HEK293 (cell line): ENCODE results near the gene POP7.

Experiments used
- CTCF ChIA-PET: fragments of 350-600 bp; formaldehyde crosslinking; extraction: SDS; loops from one replicate; lab custom pipeline; 2021; ENCODE audit warnings: antibody characterized with exemption; lab: Yijun Ruan, JAX
- POLR2A ChIA-PET: fragments of 300-600 bp; formaldehyde crosslinking; extraction: SDS; loops from one replicate; lab custom pipeline; 2020; ENCODE audit warnings: antibody characterized with exemption, inconsistent platforms; lab: Yijun Ruan, JAX
- H3K27ac ChIP-seq: fragments of 200-500 bp; sonication (Bioruptor generic); 2 replicates; pipeline ENCODE4 v1.5.1; 2014; ENCODE audit warnings: low read depth, low read length, control low read depth, inconsistent platforms; ENCODE audit errors: extremely low read depth
- H3K36me3 ChIP-seq, 2 experiments: fragments of 200-500 bp in 1 of 2; sonication (Bioruptor generic) in 1 of 2; 1 replicate in 1 of 2; 2 replicates in 1 of 2; pipeline ENCODE4 v1.5.1; 2014 to 2017; ENCODE audit warnings: inconsistent platforms in 2 of 2, low read length in 2 of 2; ENCODE audit not compliant: control insufficient read depth in 2 of 2, insufficient read depth in 1 of 2
- H3K4me1 ChIP-seq: fragments of 200-500 bp; sonication (Bioruptor generic); 2 replicates; pipeline ENCODE4 v1.5.1; 2014; ENCODE audit warnings: mild to moderate bottlenecking, low read length, inconsistent platforms; ENCODE audit not compliant: control insufficient read depth, insufficient read depth
- H3K4me3 ChIP-seq: 2 replicates; pipeline ENCODE4 v1.5.1; 2011; ENCODE audit warnings: low read depth, mild to moderate bottlenecking, control low read depth, low read length, moderate library complexity
- H3K9me3 ChIP-seq: fragments of 200-500 bp; sonication (Bioruptor generic); 2 replicates; pipeline ENCODE4 v1.5.1; 2014; ENCODE audit warnings: low read depth, low read length, inconsistent platforms; ENCODE audit not compliant: control insufficient read depth, insufficient read depth
- GLIS2 ChIP-seq: fragments of 450-650 bp; formaldehyde crosslinking; IDR thresholded peaks from 2 replicates; pipeline ENCODE4 v1.5.1; 2016; ENCODE audit warnings: missing biosample characterization, missing genetic modification characterization
- HOXC10 ChIP-seq: sonication (generic); formaldehyde crosslinking; IDR thresholded peaks from 2 replicates; pipeline ENCODE4 v1.8.1; 2023; ENCODE audit warnings: mild to moderate bottlenecking, missing genetic modification reagents
- PRDM1 ChIP-seq: fragments of 450-650 bp; formaldehyde crosslinking; IDR thresholded peaks from 2 replicates; pipeline ENCODE4; 2016; ENCODE audit warnings: missing biosample characterization, missing genetic modification characterization
- SETDB1 ChIP-seq: IDR thresholded peaks from one replicate; pipeline ENCODE4 v1.6.1; 2017; ENCODE audit warnings: mild to moderate bottlenecking, low read length, moderate library complexity, mixed read lengths; ENCODE audit not compliant: insufficient read length
- ZNF140 ChIP-seq: fragments of 450-650 bp; formaldehyde crosslinking; IDR thresholded peaks from 2 replicates; pipeline ENCODE4 v1.5.1; 2016; ENCODE audit warnings: missing biosample characterization, missing genetic modification characterization
- ZNF155 ChIP-seq: fragments of 450-650 bp; formaldehyde crosslinking; IDR thresholded peaks from 2 replicates; pipeline ENCODE4 v1.5.1; 2016; ENCODE audit warnings: missing biosample characterization, missing genetic modification characterization
- ZNF211 ChIP-seq: fragments of 450-650 bp; formaldehyde crosslinking; IDR thresholded peaks from 2 replicates; pipeline ENCODE4 v1.5.1; 2016; ENCODE audit warnings: low read depth, missing biosample characterization, missing genetic modification characterization
- ZNF366 ChIP-seq: fragments of 450-650 bp; formaldehyde crosslinking; conservative IDR thresholded peaks from 2 replicates; pipeline ENCODE4 v1.5.1; 2016; ENCODE audit warnings: missing biosample characterization, missing genetic modification characterization
- ZNF623 ChIP-seq: fragments of 450-650 bp; formaldehyde crosslinking; IDR thresholded peaks from 2 replicates; pipeline ENCODE4 v1.5.1; 2016; ENCODE audit warnings: missing biosample characterization, missing genetic modification characterization
- ZNF677 ChIP-seq: fragments of 450-650 bp; IDR thresholded peaks from 2 replicates; pipeline ENCODE4 v1.5.0; 2018; ENCODE audit warnings: missing biosample characterization, mild to moderate bottlenecking, missing genetic modification characterization, moderate library complexity
- TF ChIP-seq, protein P1 (sequence below): fragments of 450-650 bp; formaldehyde crosslinking; IDR thresholded peaks from 2 replicates; pipeline ENCODE4 v1.5.1; 2016; ENCODE audit warnings: missing biosample characterization, missing genetic modification characterization, low read depth
- TF ChIP-seq, protein P2 (sequence below): fragments of 450-650 bp; formaldehyde crosslinking; IDR thresholded peaks from 2 replicates; pipeline ENCODE4 v1.5.1; 2016; ENCODE audit warnings: missing biosample characterization, missing genetic modification characterization
- TF ChIP-seq, protein P3 (sequence below): fragments of 450-650 bp; formaldehyde crosslinking; IDR thresholded peaks from 2 replicates; pipeline ENCODE4 v1.5.1; 2016; ENCODE audit warnings: missing biosample characterization, missing genetic modification characterization
- TF ChIP-seq, protein P4 (sequence below): fragments of 450-650 bp; formaldehyde crosslinking; IDR thresholded peaks from 2 replicates; pipeline ENCODE4 v1.5.1; 2017; ENCODE audit warnings: missing biosample characterization, missing genetic modification characterization
- TF ChIP-seq, protein P5 (sequence below): fragments of 450-650 bp; formaldehyde crosslinking; IDR thresholded peaks from 2 replicates; pipeline ENCODE4 v1.5.0; 2017; ENCODE audit warnings: missing biosample characterization, missing genetic modification characterization, borderline replicate concordance

POP7 gene

DNA sequence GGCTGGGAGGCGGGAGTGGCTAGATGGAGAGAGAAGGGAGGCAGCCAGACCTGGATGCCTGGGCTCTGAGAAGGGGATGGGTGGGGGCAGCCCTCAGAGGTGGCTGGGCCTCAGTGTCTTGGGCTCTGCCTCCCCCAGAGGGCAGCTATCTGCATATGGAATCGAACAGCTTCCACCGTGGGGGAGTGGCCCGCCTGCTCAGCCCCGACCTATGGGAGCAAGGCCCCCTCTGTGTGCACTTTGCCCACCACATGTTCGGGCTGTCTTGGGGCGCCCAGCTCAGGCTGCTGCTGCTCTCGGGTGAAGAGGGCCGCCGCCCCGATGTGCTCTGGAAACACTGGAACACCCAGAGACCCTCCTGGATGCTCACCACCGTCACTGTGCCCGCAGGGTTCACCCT is 30.8 kb downstream of the POP7 start:
- Histone ChIP-seq H3K36me3 (no peaks in the 10 kb centered on the region), H3K4me3 (no peak overlapping the region), H3K27ac (no peak overlapping the region), H3K4me1 (0 out of 2 replicates have a peak, but pooled peaks cover 4% of the 10 kb centered on the region), H3K9me3 (no peaks in the 10 kb centered on the region)
- ChIA-PET CTCF (no interaction called here), POLR2A (no interaction called here)
- 0 out of 2 replicates have a peak, but pooled peaks have one; percentile 7 for TF ChIP-seq GLIS2 (tag by site-specific recombination)
- no peak for TF ChIP-seq ZNF140 (tag by site-specific recombination)
- TF ChIP-seq, protein P1, sequence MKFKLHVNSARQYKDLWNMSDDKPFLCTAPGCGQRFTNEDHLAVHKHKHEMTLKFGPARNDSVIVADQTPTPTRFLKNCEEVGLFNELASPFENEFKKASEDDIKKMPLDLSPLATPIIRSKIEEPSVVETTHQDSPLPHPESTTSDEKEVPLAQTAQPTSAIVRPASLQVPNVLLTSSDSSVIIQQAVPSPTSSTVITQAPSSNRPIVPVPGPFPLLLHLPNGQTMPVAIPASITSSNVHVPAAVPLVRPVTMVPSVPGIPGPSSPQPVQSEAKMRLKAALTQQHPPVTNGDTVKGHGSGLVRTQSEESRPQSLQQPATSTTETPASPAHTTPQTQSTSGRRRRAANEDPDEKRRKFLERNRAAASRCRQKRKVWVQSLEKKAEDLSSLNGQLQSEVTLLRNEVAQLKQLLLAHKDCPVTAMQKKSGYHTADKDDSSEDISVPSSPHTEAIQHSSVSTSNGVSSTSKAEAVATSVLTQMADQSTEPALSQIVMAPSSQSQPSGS: no peak
- TF ChIP-seq, all 188 proteins: peak for 1

DNA sequence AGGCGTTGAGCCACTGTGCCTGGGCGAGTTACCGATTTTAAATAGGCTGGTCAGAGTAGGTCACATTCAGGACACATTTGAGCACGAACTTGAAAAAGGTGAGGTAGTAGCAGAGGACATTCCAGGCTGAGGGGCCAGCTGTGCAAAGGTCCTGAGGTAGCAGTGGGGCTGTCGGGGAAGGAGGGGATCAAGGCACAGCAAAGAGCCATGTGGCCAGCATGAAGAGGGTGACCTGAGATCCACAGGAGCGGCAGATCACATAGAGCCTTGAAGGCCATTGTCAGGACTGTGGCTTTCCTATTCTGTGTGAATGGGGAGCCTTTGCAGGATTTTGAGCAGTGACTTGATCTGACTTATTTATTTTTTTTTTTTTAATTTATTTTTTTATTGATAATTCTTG is 34.0 kb downstream of the POP7 start:
- TF ChIP-seq, protein P2, sequence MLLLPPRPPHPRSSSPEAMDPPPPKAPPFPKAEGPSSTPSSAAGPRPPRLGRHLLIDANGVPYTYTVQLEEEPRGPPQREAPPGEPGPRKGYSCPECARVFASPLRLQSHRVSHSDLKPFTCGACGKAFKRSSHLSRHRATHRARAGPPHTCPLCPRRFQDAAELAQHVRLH (tag by site-specific recombination): no peak
- TF ChIP-seq ZNF623 (tag by site-specific recombination): peak; percentile 89
- TF ChIP-seq, all 188 proteins: peak for 1
- H3K36me3 ChIP-seq: no peaks in the 10 kb centered on the region
- ChIA-PET CTCF (no interaction called here), POLR2A (no interaction called here)
- no peaks in the 10 kb centered on the region for H3K4me1 ChIP-seq
- no peak overlapping the region for H3K27ac ChIP-seq
- H3K9me3 ChIP-seq: no peaks in the 10 kb centered on the region
- no peak overlapping the region for H3K4me3 ChIP-seq

DNA sequence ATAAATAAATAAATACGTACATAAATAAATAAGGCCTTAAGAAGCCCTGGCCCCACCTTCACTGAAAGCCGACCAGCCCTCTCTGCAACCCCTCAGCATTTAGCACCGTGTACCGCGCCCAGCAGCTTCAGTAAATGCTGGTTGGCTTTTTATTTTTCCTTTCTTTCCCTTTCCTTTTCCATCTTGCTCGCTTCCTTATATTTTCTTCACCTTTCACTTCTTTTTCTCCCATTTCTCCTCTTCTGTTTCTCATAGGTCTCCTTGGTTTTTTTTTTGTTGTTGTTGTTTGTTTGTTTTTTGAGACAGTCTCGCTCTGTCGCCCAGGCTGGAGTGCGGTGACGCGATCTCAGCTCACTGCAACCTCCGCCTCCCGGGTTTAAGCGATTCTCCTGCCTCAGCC is 38.7 kb downstream of the POP7 start:
- ChIA-PET CTCF (no interaction called here), POLR2A (no interaction called here)
- Histone ChIP-seq H3K4me3 (no peak overlapping the region), H3K4me1 (no peaks in the 10 kb centered on the region), H3K36me3 (no peaks in the 10 kb centered on the region), H3K27ac (no peak overlapping the region), H3K9me3 (no peaks in the 10 kb centered on the region)
- TF ChIP-seq ZNF211 (tag by site-specific recombination) (no peak), GLIS2 (tag by site-specific recombination) (no peak), PRDM1 (tag by site-specific recombination) (peak; percentile 88)
- TF ChIP-seq, protein P3, sequence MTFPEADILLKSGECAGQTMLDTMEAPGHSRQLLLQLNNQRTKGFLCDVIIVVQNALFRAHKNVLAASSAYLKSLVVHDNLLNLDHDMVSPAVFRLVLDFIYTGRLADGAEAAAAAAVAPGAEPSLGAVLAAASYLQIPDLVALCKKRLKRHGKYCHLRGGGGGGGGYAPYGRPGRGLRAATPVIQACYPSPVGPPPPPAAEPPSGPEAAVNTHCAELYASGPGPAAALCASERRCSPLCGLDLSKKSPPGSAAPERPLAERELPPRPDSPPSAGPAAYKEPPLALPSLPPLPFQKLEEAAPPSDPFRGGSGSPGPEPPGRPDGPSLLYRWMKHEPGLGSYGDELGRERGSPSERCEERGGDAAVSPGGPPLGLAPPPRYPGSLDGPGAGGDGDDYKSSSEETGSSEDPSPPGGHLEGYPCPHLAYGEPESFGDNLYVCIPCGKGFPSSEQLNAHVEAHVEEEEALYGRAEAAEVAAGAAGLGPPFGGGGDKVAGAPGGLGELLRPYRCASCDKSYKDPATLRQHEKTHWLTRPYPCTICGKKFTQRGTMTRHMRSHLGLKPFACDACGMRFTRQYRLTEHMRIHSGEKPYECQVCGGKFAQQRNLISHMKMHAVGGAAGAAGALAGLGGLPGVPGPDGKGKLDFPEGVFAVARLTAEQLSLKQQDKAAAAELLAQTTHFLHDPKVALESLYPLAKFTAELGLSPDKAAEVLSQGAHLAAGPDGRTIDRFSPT (tag by site-specific recombination): no peak

DNA sequence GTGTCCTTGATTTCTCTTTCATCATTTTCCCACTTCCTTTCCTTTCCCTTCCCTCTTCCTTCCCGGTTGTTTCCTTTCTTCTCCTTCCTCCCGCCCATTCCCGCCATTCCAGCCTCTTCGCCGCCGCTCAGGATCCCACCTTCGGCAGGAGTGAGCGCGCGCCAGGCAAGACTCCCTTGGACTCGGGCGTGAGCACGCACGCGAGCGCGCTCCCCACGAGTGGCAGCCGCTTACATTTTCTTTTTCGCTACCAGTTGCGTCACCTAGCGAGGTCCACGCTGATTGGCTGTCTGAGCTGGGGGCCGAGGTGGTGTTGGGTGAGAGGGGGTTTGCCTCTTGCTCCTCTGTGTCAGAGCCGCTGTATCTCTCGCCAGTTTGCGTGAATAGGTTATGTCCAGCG is 39.3 kb downstream of the POP7 start:
- Histone ChIP-seq H3K4me3 (no peak overlapping the region), H3K9me3 (no peaks in the 10 kb centered on the region), H3K27ac (no peak overlapping the region), H3K4me1 (no peaks in the 10 kb centered on the region), H3K36me3 (no peaks in the 10 kb centered on the region)
- TF ChIP-seq ZNF677 (tag by site-specific recombination) (no peak), HOXC10 (no peak), SETDB1 (no peak), ZNF155 (tag by site-specific recombination) (no peak), ZNF366 (tag by site-specific recombination) (no peak)
- TF ChIP-seq, protein P4, sequence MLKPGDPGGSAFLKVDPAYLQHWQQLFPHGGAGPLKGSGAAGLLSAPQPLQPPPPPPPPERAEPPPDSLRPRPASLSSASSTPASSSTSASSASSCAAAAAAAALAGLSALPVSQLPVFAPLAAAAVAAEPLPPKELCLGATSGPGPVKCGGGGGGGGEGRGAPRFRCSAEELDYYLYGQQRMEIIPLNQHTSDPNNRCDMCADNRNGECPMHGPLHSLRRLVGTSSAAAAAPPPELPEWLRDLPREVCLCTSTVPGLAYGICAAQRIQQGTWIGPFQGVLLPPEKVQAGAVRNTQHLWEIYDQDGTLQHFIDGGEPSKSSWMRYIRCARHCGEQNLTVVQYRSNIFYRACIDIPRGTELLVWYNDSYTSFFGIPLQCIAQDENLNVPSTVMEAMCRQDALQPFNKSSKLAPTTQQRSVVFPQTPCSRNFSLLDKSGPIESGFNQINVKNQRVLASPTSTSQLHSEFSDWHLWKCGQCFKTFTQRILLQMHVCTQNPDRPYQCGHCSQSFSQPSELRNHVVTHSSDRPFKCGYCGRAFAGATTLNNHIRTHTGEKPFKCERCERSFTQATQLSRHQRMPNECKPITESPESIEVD (tag by site-specific recombination): no peak
- TF ChIP-seq, protein P5, sequence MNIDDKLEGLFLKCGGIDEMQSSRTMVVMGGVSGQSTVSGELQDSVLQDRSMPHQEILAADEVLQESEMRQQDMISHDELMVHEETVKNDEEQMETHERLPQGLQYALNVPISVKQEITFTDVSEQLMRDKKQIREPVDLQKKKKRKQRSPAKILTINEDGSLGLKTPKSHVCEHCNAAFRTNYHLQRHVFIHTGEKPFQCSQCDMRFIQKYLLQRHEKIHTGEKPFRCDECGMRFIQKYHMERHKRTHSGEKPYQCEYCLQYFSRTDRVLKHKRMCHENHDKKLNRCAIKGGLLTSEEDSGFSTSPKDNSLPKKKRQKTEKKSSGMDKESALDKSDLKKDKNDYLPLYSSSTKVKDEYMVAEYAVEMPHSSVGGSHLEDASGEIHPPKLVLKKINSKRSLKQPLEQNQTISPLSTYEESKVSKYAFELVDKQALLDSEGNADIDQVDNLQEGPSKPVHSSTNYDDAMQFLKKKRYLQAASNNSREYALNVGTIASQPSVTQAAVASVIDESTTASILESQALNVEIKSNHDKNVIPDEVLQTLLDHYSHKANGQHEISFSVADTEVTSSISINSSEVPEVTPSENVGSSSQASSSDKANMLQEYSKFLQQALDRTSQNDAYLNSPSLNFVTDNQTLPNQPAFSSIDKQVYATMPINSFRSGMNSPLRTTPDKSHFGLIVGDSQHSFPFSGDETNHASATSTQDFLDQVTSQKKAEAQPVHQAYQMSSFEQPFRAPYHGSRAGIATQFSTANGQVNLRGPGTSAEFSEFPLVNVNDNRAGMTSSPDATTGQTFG (tag by site-specific recombination): no peak
- ChIA-PET CTCF (no interaction called here), POLR2A (no interaction called here)
